ENCODE results near the gene GRPEL2.

DNA sequence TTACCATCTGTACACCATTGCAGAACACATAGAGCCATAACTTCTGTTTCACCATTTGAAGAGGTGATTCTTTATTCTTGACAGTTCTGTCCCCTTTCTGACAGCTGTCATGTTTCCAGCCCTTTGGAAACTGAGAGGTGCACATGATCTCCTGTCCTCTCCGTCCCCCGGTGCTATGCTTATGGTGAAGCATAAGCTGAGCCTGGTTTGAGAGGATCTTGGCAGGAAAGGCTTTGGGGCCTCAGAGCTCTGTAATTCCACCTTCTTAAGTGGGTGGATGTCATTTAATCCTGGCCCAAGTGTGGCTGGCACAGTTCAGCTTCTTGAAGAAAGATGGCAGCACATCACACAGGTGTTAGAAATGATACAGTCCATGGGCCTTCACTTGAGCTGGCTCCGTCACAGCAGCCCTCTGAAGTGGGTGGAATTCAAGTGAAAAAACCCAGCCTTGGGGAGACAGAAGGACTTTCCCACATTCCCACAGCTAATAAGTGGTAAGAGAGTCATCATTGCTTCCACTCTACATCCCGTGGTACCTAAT is 30.7 kb upstream of the GRPEL2 start:
- TF ChIP-seq CTCF (IDR thresholded peaks at IDR 0.05; ENCODE audit: poor library complexity) (no peak), EZH2 (IDR thresholded peaks at IDR 0.05; ENCODE audit: borderline replicate concordance) (no peak)

All from hepatocyte (in vitro differentiated cells).